Glomerular visceral epithelial cell (primary cell): ENCODE data around the gene SLCO2A1.

Source experiments
- DNase-seq: peaks from one replicate; pipeline ENCODE4 v3.0.0-alpha.2; 2016; ENCODE audit errors: extremely low spot score

The SLCO2A1 gene

DNA sequence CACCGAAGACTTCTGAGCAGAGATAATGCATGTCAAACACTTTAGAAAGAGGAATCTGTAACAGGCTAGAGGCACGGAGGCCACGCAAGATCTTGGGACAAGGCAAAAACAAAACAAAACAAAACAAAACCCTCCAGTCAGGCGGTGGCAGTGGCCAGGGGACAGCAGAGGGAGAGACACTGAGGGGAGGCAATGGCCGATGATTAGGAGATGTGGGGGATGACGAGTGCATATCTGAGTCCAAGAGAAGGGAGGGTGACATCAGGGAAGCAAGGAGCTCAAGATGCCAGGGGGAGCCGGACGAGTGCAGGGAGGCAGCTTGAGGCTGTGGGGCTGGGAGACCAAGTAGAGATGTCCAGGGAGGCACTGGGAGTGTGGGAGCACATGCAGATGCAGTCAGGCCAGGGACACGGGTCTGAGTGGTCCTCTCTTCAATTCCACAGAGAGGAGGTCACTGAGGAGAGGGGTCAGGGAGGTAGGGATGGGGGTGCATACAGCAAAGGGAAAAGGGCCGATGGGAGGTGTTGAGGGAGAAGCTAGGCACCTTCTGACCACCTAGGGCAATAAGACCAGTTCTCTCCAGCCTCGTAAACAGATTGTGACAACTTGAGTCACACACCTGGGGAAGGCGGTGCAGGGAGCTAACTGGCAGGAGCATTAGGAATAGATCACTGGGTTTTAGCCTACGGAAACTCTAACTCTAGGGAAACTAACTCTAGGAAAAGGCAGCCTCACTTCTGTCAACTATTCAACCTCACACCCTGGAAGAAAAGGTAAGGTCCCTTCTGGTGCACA is 29.6 kb downstream of the SLCO2A1 start:
- DNase-seq = no peak

DNA sequence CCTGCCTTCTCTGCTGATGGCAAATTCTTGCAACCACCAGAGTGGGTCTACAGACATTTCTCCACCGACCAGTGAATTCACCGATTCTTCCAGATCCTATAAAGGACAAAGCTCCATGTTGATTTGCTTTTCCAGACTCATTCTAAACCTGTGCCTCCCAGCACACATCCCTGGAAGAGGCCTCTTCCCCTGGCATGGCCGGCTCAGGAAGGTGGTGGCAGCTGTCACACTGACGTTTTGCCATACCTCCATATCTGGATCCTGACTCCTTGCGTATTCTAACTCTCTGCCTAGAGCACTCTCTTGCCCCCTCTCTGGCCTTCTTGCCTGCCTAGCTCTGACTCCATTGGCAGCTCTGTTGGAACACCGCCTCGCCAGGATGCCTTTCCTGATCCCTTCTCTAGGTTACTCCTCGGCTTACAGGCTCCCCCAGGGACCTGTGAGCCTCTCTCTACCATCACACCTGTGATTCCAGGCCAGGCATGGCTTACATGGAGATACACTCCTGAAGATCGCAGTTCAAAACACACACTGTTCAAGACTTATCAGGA is 31.0 kb downstream of the SLCO2A1 start:
- DNase-seq = no peak

DNA sequence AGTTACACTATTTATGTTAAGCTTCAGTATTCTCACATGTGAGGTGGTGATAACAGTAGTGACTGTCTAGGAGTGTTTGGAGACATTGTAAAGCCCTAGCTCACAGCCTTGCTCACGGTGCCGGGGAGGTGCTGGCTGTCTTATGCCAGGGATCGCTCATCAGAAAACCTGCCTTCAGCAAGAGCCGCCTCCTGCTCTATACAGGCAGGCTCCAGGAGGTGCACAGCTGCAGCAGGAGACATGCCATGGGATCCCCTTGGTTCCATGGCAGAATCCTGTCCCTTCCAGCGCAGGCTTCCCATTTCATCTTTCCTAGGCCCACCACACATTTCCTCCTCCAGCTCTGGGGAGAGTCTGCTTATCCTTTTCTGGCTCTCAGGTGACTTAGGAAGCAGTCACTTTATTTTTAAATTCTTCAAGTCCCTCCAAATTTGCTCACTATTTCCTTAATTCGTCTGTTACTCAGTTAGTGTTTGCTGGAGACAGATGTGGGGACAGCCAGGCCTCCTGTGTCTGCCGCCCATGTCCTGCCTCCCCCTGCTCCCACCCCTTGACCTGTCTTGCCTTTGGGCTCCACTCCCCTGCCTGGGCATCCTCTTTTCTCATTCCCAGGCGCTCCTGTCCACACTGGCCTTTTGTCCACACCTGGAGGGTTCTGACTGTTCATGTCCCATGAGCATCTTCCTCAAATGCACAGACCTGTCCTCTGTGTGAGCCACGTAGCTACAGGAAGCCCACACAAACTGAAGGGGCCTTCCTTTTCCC is 31.7 kb downstream of the SLCO2A1 start:
- no peak for DNase-seq

DNA sequence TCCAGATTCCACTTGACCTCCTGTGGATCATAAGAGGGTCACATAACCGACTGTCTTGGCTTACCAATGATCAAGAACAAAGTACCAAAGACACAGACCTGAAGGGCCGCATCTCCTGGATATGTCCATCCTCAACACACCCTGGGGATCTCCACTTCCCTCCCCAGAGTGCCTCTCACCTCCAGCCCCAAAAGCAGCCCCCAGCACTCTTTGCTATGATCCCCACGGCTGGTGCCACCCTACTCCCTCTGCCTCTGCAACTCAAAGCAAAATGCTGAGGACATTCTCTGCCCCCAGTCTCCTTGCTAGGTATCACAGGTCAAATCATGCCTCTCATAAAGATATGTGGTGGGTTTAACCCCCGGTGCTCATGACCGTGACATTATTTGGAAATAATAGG is 32.7 kb downstream of the SLCO2A1 start:
- no peak for DNase-seq

DNA sequence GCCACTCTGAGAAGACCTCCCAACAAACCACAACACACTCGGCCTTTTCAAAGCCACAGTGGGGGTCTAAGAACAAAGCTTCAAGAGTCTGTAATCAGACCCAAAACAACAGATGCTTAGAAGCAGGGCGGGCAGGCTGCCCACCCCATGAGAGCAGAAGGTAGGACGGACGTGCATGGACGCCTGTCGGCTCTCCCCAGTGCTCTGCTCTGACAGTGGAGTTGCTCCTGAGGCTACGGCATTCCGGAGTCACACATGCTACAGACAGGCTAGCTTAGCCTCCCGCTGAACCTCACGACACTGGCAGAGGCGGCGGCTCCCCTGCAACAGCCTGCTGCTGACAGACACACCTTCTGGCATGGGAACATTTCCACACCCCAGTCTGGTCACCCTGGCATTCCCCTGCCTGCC is 33.5 kb downstream of the SLCO2A1 start:
- no peak for DNase-seq

DNA sequence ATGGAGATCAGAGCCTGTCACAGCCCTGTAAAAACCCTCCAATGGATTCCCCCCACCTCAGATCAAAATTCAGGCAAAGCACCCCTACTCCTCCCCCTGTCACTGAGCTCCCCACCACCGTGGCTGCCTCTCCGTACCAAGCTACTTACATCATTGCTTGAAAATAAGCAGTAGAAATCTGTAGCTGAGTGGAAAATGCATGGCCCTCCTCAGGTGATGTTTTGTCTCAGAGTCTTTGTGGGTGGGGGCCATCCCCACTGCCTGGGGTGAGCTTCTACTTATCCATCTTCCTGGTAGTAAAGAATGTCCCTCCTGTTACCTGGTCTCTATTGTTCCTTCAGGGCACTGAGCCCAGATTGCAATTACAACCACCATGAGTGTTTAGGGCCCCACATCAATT is 34.5 kb downstream of the SLCO2A1 start:
- DNase-seq = no peak

DNA sequence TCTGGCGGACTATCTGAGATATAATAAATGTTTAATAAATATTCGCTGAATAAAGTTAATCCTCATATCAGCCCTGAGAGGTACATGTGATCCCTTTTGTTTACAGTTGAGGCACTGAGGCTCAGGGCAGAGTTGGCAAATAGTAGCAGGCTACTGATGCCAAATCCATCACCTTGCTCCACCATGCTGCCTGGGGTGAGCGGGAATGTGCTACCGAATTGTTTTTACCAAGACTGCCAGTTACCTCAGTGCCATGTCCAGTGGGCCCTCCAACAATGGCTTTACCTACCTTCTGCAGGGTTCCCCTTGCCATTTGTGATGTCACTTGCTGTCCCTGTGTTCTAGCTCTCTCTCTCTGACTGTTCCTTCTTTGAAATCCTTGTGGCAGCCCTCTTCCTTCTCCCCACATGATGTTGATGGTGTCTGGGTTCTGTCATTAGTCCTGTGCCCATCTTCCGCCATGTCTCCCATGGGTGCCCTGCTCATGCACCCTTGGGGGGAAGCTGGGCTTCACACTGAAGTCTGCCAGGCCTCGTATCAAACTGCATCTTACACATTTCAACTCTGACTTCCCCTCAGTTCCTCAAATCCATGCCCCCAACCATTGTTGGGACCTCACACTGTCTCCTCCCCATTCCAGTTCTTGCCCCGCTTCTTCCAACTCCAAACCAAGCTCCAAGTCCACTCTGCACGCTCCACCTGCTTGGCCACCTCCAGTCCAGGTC is 35.4 kb downstream of the SLCO2A1 start:
- no peak for DNase-seq

DNA sequence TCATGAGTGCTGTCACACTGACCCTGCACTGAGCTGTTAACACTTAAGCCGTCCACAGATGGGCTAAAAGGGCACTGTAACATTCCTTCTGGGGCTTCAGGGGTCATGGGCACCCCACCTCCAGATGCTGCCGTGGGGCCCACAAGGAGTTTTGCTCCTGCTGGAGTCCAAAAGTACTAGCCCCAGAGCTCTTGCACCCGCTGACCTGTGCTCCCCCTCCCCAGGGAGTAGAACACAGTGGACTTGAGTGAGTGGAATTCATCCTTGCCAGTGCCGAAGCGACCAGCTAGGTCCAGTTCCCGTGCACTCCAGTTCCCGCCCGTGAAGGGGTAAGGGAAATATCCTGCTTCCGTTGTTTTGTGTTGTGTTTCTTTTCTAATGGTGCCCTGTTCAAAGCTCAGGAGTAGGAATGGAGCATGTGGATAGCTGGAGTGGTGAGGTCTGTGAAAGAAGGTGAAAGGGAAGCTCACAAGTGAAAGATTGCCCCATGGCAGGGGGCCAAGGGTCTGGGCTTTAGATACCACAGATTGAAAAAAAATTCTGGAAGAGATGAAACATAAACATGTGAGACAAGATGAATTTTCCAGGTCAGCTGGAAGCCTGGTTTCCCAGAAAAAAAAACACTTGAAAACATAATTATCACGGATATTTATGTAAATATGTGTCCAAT is 36.6 kb downstream of the SLCO2A1 start:
- no peak for DNase-seq

DNA sequence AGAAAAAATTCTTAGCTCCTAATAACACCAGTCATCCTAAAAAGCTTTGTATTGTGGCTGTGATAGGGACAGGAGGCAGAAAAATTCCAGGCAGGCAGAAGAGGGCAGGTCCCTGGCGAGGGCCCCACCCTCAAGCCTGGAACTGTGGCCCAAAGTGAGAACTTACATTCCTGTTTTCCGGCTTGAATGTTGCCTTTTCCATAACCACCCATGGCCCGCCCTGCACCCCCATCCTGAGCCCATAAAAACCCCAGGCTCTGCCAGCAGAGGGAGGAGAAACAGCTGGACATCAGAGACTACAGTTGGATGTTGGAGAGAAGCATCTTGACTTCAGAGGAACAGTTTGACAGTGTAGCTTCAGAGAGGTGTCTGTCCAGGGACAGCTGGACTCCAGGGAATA is 37.3 kb downstream of the SLCO2A1 start:
- no peak for DNase-seq

DNA sequence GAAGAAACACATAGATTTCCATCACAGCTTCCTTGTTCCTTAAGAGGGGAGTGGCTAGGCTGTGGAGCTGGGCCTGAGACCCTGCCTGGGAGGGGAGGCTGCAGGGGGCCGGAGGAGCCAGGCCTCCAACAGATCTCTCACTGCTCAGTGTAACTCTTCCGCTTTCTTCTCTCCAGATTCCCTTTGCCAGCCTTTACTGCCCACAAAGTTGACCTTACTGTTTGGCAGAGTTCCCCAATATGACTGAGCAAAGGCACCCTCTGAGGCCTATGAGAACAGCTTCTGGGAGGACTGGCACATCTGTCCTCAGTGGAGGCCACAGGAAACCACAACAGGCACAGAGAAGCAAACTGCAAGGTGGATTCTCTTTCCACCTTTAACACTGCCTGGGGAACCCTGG is 38.1 kb downstream of the SLCO2A1 start:
- peak; percentile 50 for DNase-seq

DNA sequence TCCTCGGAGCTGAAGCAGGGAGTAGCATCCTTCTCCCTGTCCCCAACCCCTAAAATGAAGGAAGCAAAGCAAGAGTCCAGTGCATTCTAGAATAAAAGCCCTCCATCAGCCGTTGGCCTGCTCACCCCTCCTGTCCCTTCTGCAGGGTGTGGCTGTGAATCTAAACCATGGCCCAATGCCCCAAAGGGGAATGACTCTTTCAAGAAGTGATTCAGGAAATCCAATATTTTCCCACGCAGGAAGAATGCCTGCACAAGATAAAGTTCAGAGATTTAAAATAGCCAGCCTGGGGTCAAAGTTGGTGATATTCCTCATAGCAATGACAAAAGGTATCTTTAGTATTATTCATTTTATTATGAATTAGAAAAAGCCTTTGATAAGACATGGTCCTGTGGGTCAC is 38.5 kb downstream of the SLCO2A1 start:
- no peak for DNase-seq

DNA sequence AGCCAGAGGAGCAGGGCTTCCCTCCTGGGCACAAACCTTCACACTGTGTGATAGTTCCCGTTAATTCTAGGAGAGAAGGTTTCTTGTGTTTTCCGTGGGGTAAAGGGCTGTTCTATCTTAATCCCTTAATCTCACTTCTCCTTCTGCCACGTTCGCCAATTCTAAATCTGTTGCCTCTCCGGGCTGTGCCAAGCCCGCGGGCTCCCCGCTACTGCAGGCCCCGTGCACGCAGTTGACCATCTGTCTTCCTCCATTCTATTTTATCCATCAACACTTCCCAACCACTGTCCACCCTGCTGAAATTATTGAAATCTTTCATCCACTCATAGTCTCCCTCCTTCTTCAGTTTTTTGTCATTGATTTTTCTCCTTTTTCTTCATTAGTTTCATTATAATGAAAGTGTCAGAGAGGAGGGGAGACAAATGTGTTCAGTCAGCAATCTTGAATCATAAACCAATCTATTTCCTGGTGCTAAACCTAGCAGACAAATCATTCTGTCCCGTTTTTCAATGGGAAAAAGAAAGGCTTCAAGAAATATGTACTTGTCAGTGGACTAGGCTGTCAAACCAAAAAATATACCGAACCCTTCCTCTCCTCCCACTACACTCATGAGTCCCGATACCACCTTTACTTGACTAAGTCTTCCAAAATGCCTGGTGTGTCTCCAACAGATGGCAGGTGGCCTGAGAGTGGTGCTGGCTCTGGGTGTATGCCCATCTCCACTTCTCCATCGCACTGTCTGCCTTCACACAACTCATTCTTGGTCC is 39.6 kb downstream of the SLCO2A1 start:
- no peak for DNase-seq

DNA sequence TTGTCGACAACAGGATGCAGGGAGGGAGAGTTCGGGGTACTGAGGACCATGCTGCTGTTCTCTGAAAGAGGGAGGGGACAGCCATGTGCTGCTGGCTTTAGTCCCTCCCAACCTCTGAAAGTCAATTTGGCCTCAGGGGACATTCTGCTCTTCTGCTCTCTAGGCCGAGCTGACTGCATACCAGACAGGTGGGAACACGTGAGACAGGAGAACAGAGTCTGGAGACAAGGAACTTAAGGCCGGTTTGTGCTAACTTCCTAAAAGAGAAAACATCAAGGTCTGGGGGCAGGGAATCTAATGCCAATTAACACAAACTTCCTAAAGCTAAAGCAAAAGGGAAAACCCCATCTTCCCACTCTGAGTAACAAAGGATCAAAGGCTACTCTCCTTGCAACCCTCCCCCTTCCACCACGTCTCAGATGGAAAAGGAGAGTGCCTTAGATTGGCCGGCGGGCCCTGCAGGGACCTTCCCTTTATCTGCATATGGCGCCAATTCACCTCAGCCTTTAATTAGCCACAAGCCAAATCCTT is 41.0 kb downstream of the SLCO2A1 start:
- no peak for DNase-seq

DNA sequence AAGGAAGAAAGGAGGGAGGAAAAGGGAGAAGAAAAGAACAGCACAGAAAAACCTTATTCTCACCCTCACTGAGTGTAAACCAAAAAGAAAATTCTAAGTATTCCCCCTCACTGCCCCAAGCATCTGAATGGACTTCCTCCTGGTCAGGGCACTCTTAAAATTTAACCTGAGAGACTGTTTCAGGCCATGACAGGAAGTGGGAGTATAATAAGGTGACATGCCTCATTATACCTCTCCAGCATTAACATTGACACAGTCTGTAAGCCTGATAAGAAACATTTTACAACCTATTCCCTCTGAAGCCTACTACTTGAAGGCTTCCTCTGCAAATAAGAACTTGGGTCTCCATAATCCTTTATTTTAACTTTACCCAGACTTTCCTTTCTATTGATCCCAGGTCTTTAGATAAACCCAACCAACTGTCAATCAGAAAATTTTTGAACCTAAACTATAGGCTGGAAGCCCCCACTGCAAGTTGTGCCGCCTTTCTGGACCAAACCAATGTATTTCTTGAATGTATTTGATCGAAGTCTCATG is 41.7 kb downstream of the SLCO2A1 start:
- no peak for DNase-seq

DNA sequence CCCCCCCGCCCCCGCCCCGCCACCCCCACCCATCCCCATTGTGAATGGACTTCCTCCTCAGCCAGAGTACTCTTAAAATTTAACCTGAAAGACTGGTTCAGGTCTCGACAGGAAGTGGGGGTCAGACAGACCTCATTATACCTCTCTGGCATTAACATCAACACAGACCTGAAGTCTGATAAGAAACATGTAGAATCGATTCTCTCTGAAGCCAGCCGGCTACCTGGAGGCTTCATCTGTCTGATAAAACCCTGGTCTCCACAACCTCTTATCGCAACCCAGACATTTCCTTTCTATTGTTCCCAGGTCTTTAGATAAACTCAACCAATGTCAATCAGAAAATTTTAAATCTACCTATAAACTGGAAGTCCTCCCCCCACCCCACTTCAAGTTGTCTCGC is 42.6 kb downstream of the SLCO2A1 start:
- no peak for DNase-seq

DNA sequence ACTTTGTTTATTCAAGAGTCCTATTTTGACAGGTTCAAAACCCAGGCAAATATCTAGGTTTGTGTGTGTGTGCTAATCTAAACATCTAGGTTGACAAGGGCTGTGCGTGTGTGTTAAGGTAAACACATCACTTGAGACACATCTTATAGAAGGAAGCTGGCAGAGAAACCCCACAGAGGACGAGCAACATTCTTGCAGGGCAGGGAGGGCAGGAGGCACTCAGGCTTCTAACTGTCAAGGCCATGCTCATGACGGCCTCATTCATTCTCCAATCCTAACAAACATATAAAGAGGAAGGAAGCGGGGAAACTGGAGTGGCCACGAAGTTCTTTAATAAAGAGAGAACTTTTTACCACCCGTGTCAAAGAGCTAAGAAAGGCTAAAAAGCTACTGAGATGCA is 43.4 kb downstream of the SLCO2A1 start:
- no peak for DNase-seq

DNA sequence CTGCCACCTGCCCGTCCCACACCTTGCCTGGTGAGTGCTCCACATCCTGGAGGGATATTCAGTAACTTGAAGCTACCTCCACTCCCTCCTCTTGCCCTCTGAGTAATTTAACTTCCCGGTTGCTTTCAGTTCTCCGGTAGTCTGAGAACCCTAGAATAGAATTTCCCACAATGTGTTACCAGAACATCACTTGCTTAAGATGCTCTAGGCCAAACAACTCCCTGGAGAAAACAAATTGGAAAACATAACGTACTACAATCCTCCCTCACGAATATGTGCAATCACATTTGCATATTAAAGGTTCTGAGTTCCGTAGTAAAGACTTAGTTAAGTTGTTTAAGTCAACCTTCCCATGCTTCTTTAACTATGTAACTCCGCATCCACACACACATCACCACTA is 44.8 kb downstream of the SLCO2A1 start:
- DNase-seq = no peak

DNA sequence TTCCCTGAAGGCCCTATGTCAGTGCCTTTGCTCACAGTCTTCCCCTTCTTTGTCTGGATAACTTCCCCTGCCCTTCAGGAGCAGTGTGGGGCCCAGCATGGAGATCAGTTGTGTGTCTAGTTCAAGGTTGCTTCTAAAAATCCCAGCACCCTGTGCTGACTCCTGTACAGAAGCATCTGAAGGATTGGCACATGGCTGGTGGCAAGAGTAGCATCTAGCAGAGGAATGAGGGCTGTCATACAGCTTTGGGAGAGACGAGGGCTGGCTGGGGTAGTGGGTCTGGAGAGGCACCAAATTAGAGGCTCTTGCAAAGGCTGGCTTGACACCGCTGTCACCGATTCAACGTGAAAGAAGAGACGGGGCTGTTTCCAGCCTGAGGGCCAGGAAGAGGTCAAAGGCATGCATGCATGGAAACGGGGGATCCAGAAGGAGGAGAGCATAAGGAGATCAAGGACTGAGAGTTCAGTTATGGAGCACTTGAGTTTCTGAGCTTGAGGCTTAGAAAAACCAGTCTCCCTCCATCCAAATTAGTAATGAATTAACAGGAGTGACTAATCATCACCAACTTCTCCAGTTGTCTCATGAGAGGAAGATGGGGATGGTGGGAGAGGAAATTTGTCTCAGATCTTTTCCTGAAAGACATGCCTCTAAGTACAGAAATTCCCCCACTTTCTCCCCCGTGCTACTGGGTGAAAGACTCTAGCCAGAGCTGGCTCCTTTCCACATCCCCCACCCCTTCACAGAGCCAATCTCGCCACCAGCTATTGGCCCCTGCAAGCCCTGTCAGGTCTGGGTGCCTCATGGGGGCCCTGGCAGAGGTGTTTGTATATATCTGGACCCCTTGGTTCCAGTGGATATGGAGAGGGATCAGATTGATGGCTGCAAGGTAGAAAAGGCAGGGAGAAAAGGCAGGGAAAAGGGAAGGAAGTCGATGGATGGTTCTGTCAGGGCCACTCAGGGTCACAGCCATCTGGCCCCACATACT is 45.9 kb downstream of the SLCO2A1 start:
- peak; percentile 39 for DNase-seq

DNA sequence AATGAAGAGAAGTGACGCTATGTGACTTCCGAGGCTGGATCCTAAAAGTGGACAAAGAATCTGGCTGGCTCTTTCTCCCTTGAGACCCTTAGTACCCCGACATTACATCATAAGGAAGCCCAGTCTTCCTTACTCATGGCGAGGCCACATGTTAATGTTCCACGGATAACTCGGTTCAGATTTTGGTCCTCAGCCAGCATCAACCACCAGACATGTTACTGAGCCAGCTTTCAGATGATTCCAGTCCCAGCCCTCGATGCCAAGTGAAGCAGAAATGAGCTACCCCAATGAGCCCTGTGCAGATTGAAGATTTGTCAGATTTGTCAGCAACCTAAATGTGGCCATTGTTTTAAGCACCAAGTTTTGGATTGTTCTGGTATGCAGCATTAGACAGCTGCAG is 46.6 kb downstream of the SLCO2A1 start:
- DNase-seq = peak; percentile 74
